Medulla oblongata (tissue), 1 donor: ENCODE results near the gene EDEM3.
"Not testable (repeated sequence)": the region's sequence is repeated elsewhere in the genome, so short reads cannot be mapped to it uniquely, and the experiment has no call there.

Source experiments
- DNase-seq: peaks from one replicate; pipeline ENCODE4 v3.0.0-alpha.2; 2015; ENCODE audit errors: extremely low spot score

Gene EDEM3

DNA sequence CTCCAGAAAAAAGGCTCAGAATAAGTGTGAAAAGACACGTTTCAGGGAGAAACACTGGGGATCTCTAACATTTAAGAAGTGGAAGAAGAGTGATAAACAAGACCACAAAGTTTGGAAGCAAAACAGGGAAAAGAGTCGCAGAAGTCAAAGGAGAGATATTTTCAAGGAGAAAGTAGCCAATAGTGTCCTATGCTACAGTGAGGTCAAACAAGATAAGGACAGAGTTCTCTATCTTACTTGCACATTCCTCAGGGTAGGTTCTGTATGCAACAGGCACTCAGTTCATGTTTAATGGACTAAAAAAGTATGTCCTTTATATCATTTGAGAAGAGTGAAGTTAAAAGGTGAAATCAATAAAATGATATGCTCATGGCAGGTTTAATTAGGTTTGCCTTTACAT is 13.8 kb upstream of the EDEM3 start:
- DNase-seq, result no peak

DNA sequence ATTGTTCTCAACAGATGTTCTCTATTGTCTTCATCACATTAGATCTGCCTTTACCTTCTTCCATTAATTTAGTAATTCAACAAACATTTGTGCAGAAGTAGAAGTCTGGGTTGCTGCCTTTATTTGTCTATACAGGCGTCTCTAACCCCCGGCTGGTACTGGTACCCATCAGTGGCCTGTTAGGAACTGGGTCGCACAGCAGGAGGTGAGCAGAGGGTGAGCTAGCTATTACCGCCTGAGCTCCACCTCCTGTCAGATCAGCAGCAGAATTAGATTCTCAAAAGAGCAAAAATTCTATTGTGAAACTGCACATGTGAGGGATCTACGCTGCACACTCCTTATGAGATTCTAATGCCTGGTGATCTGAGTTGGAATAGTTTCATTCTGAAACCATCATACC is 12.9 kb upstream of the EDEM3 start:
- DNase-seq, result no peak

- no peak for DNase-seq
These were observed 9.8 kb upstream of the EDEM3 start for GRCh38 chr1:184764483-184764882.

DNA sequence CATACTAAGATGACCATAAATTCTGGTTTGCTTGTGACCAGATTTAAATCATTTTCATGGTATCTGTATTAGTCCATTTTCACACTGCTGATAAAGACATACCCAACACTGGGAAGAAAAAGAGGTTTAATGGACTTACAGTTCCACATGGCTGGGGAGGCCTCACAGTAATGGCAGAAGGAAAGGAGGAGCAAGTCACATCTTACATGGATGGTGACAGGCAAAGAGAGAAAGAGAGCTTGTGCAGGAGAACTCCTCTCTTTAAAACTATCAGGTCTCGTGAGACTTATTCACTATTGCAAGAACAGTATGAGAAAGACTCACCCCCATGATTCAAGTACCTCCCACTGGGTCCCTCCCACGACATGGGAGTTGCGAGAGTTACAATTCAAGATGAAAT is 8.9 kb upstream of the EDEM3 start:
- DNase-seq, result not testable (repeated sequence)

- no peak for DNase-seq
These were observed 7.4 kb upstream of the EDEM3 start for GRCh38 chr1:184761969-184762485.

- no peak for DNase-seq
These were observed 5.0 kb upstream of the EDEM3 start for GRCh38 chr1:184759651-184760050.

DNA sequence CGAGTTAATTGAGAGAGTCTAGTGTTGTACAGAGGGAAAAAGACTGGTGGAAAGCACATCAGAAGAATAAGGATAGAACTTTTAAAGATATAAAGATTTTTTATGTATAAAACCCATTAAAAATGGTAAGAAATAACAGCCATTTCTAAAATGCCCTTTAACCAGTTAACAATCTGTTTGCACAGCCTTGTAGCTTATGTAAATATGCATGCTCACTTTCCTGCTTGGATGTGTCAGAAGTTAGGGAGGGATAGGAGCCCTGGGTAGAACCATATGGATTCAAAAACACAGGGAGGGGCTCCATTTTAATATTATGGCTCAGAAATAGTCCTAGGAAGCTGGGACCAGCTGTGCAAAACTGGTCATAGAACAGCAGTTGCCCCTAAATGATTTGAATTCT is 4.5 kb upstream of the EDEM3 start:
- DNase-seq, result no peak

DNA sequence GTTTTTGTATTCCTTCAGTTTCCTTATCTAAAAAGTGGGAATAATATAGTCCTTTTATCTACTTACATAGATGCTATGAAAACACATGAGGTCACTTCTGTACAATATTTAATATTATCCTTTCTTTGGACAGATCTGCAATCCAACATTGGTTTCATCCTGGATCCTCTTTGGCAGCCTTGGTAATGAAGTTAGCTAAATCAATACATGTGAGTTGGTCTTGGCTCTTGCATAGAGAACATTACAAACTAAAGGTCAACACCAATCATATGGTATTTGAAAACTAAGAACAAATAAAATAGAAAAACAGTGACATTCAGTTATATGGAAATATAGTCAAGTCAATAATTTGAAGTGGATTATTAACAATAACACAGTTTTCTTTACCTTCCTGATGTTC is 3.2 kb upstream of the EDEM3 start:
- no peak for DNase-seq

DNA sequence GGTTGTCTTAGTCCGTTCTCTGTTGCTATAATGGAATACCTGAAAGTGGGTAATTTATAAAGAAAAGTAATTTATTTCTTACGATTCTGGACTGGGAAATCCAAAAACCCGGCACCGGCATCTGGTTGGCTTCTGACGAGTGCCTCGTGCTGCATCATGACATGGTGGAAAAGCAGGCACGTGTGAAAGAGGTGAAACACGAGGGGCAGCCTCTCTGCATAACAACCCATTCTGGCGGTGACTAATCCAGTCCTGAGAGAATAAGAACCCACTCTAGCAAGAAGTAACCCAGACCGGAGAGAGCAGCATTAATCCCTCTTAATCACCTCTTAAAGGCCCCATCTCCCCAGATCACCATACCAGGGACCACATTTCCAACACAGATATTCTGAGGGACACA is 2.7 kb upstream of the EDEM3 start:
- DNase-seq, result no peak

- DNase-seq, result no peak
These were observed 788 bp upstream of the EDEM3 start for GRCh38 chr1:184755226-184756065.

GRCh38 chr1:184753608-184754475 is 816 bp downstream of the EDEM3 start:
- no peak for DNase-seq

GRCh38 chr1:184753117-184753516 is 1.5 kb downstream of the EDEM3 start:
- DNase-seq, result no peak

- no peak for DNase-seq
These were observed 2.0 kb downstream of the EDEM3 start for GRCh38 chr1:184752656-184753055.

DNA sequence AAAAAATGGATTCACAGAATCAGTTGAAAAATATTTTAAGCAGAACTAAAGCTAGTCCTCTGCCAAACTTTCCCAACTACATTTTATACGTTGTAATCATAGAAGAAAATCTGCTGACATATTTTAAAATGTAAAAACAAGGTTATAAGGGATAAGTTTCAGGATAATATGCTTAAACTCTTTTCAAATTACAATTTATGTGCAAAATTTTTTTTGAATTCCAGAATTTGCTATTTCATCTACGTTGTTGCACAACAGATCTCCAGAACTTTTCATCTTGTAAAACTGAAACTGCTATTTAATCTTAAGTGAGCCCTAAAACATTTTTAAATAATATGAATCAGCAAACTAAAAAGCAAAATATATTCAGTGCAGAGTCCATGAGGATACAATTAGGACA is 5.9 kb downstream of the EDEM3 start:
- no peak for DNase-seq

DNA sequence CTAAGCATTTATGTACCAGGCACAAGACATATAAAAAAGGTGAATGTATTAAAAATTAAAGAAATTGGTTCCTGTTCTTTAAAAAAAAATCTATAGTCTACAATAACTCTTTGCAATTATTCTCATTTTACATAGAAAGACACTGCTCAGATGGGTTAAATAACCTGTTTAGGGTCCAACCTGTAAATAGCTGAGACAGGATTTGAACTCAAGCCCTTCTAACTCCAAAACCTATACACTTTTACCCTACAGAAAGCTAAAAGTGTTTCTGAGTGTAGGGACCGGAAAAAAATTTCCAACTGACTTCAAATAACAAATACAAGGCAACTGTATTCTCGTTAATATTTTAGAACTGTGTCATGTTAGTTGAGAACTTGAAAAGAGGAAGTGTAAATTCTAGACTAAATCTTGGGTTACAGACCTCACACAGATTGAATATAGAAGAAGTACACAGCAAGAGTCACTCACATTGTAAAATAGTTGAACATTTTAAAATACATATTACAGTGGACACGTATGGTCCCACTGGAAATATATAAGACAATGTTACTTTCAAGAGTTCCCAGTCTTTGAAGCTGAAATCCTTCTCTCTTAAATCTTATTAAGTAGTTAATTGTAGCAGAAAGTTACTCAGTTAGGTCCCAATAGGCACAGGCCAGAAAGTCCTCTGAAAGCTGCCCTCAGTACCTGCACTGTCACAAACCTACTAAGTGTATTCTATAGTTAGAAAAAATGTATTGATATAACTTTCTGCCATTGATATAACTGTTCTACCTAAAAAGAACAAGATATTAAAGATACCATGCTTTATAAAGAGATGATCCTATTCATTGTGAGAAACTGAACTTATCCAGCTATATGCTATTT is 7.3 kb downstream of the EDEM3 start:
- no peak for DNase-seq

GRCh38 chr1:184745929-184746638 is 8.6 kb downstream of the EDEM3 start:
- no peak for DNase-seq

GRCh38 chr1:184745110-184745509 is 9.5 kb downstream of the EDEM3 start:
- no peak for DNase-seq

- no peak for DNase-seq
These were observed 11.4 kb downstream of the EDEM3 start for GRCh38 chr1:184743062-184743756.

- DNase-seq, result no peak
These were observed 14.3 kb downstream of the EDEM3 start for GRCh38 chr1:184740344-184740743.

DNA sequence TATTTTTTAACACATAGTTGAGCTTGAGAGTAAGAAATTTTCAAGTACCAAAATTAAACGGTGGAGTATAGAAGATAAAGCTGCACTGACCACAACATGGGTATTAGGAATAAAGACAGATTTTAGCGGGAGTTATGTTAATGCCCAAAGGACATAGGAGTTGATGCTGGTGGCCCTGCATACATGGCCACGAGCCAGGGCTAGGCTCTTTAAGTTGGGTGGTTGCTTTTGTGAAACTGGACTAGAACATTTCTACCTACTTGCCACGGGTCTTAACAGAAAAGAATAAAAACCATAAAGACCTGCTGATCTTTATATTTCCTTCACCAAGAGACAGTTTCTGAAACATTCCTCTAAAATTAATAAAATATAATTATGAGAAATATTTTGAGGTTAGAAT is 14.9 kb downstream of the EDEM3 start:
- no peak for DNase-seq

DNA sequence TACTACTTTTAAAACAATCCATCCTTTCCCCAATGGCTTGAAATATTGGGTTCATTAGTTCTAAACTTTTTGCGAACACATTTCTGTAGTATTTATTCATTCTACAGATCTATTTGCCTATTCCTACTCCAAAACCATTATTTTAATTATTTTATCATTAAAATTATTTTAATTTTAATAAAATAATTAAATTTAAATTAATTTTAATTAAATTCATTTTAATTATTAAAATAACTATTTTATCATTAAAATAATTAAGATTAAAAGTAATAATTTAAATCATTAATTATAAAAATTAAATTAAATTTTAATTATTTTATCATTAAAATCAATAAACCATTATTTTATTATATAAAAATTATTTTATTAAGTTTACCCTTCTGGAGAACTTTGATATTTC is 15.6 kb downstream of the EDEM3 start:
- DNase-seq, result no peak
